GM19238 (cell line): Measurements from ENCODE around the gene C1GALT1C1L.
"Not testable (repeated sequence)": the region's sequence is repeated elsewhere in the genome, so short reads cannot be mapped to it uniquely, and the experiment has no call there.

ENCODE experiments used
- DNase-seq: peaks from one replicate; pipeline ENCODE4 v3.0.0; 2011; ENCODE audit warnings: low spot score; ENCODE audit not compliant: insufficient read length

The C1GALT1C1L gene

GRCh38 chr2:43676322-43677050 is at the start of gene C1GALT1C1L:
Gene C1GALT1C1L, minus strand, starts transcription at chr2:43676429. Its CDS starts 107 bp downstream, at chr2:43676322.
- DNase-seq: no peak

GRCh38 chr2:43725711-43726246 is 49.5 kb upstream of the C1GALT1C1L start:
- DNase-seq: no peak

GRCh38 chr2:43724728-43725526 is 48.7 kb upstream of the C1GALT1C1L start:
- no peak for DNase-seq

GRCh38 chr2:43718530-43719124 is 42.4 kb upstream of the C1GALT1C1L start:
- DNase-seq: no peak

GRCh38 chr2:43717322-43717721 is 41.1 kb upstream of the C1GALT1C1L start:
- DNase-seq: no peak

GRCh38 chr2:43715300-43716098 is 39.3 kb upstream of the C1GALT1C1L start:
- DNase-seq: no peak

GRCh38 chr2:43714164-43714563 is 37.9 kb upstream of the C1GALT1C1L start:
- DNase-seq: no peak

- DNase-seq: no peak
These were observed 34.6 kb upstream of the C1GALT1C1L start for GRCh38 chr2:43710866-43711265.

GRCh38 chr2:43708891-43709290 is 32.7 kb upstream of the C1GALT1C1L start:
- DNase-seq: no peak

- no peak for DNase-seq
These were observed 31.9 kb upstream of the C1GALT1C1L start for GRCh38 chr2:43708178-43708577.

- DNase-seq: no peak
These were observed 31.2 kb upstream of the C1GALT1C1L start for GRCh38 chr2:43707255-43708015.

GRCh38 chr2:43701111-43701510 is 24.9 kb upstream of the C1GALT1C1L start:
- no peak for DNase-seq

- no peak for DNase-seq
These were observed 23.5 kb upstream of the C1GALT1C1L start for GRCh38 chr2:43699761-43700160.

GRCh38 chr2:43698140-43698539 is 21.9 kb upstream of the C1GALT1C1L start:
- not testable (repeated sequence) for DNase-seq

- no peak for DNase-seq
These were observed 16.3 kb upstream of the C1GALT1C1L start for GRCh38 chr2:43692428-43692994.

- DNase-seq: no peak
These were observed 13.8 kb upstream of the C1GALT1C1L start for GRCh38 chr2:43689999-43690398.

- no peak for DNase-seq
These were observed 9.1 kb upstream of the C1GALT1C1L start for GRCh38 chr2:43685357-43685756.

- DNase-seq: not testable (repeated sequence)
These were observed 1.6 kb upstream of the C1GALT1C1L start for GRCh38 chr2:43677783-43678182.

GRCh38 chr2:43675646-43676321 is 445 bp downstream of the C1GALT1C1L start:
- no peak for DNase-seq
